Neuron (in vitro differentiated cells): ENCODE results near the gene PADI2.

Experiments
- H2AFZ ChIP-seq: one replicate; pipeline ENCODE4 v1.6.1; 2013; ENCODE audit warnings: low read depth, mild to moderate bottlenecking, inconsistent platforms, low read length, moderate library complexity
- H3K27me3 ChIP-seq: one replicate; pipeline ENCODE4 v1.6.1; 2013; ENCODE audit warnings: low read length; ENCODE audit not compliant: insufficient read depth
- H3K36me3 ChIP-seq: one replicate; pipeline ENCODE4 v1.6.1; 2013; ENCODE audit warnings: low read length; ENCODE audit not compliant: insufficient read depth
- H3K4me1 ChIP-seq: one replicate; pipeline ENCODE4 v1.6.1; 2013; ENCODE audit warnings: low read length; ENCODE audit not compliant: insufficient read depth
- H3K4me3 ChIP-seq: 2 replicates; pipeline ENCODE4 v1.5.1; 2013; ENCODE audit warnings: mild to moderate bottlenecking, low read length, moderate library complexity
- H3K9me3 ChIP-seq: one replicate; pipeline ENCODE4 v1.6.1; 2013; ENCODE audit warnings: low read length

Gene PADI2

GRCh38 chr1:17134724-17135123 lies 15.5 kb upstream of the PADI2 start:
- H3K4me1 ChIP-seq: no peaks in the 10 kb centered on the region
- H2AFZ ChIP-seq: no peak overlapping the region
- no peak overlapping the region for H3K4me3 ChIP-seq
- peaks cover 2% of the 10 kb centered on the region for H3K27me3 ChIP-seq
- no peaks in the 10 kb centered on the region for H3K36me3 ChIP-seq
- no peaks in the 10 kb centered on the region for H3K9me3 ChIP-seq

GRCh38 chr1:17134034-17134433 lies 14.8 kb upstream of the PADI2 start:
- Histone ChIP-seq H3K4me1 (no peaks in the 10 kb centered on the region), H3K9me3 (no peaks in the 10 kb centered on the region), H3K4me3 (no peak overlapping the region), H2AFZ (no peak overlapping the region), H3K36me3 (no peaks in the 10 kb centered on the region), H3K27me3 (peaks cover 2% of the 10 kb centered on the region)

GRCh38 chr1:17130138-17130635 lies 10.9 kb upstream of the PADI2 start:
- Histone ChIP-seq H3K36me3 (no peaks in the 10 kb centered on the region), H3K27me3 (no peaks in the 10 kb centered on the region), H3K9me3 (no peaks in the 10 kb centered on the region), H3K4me1 (peaks cover 4% of the 10 kb centered on the region), H2AFZ (no peak overlapping the region), H3K4me3 (no peak overlapping the region)

GRCh38 chr1:17128361-17128760 lies 9.1 kb upstream of the PADI2 start:
- Histone ChIP-seq H2AFZ (no peak overlapping the region), H3K27me3 (no peaks in the 10 kb centered on the region), H3K9me3 (no peaks in the 10 kb centered on the region), H3K4me1 (peaks cover 4% of the 10 kb centered on the region), H3K36me3 (no peaks in the 10 kb centered on the region), H3K4me3 (no peak overlapping the region)

- peaks cover 4% of the 10 kb centered on the region for H3K4me1 ChIP-seq
These were observed 6.5 kb upstream of the PADI2 start for GRCh38 chr1:17125756-17126237.

GRCh38 chr1:17123196-17124045 lies 4.2 kb upstream of the PADI2 start:
- Histone ChIP-seq H3K27me3 (peaks cover 40% of the 10 kb centered on the region), H3K4me3 (no peak overlapping the region), H2AFZ (no peak overlapping the region), H3K4me1 (peaks cover 12% of the 10 kb centered on the region), H3K9me3 (no peaks in the 10 kb centered on the region), H3K36me3 (no peaks in the 10 kb centered on the region)

More at GRCh38 chr1:17125756-17126237, 6.5 kb upstream of the PADI2 start:
- Histone ChIP-seq H3K9me3 (no peaks in the 10 kb centered on the region), H3K27me3 (peaks cover 18% of the 10 kb centered on the region), H3K36me3 (no peaks in the 10 kb centered on the region), H3K4me3 (no peak overlapping the region), H2AFZ (no peak overlapping the region)

GRCh38 chr1:17122521-17123164 lies 3.4 kb upstream of the PADI2 start:
- Histone ChIP-seq H3K27me3 (peaks cover 48% of the 10 kb centered on the region), H3K4me1 (peaks cover 9% of the 10 kb centered on the region), H3K4me3 (no peak overlapping the region), H3K36me3 (no peaks in the 10 kb centered on the region), H3K9me3 (no peaks in the 10 kb centered on the region), H2AFZ (no peak overlapping the region)

- Histone ChIP-seq H3K36me3 (no peaks in the 10 kb centered on the region), H2AFZ (no peak overlapping the region), H3K9me3 (no peaks in the 10 kb centered on the region), H3K27me3 (peaks cover 55% of the 10 kb centered on the region), H3K4me1 (peaks cover 9% of the 10 kb centered on the region), H3K4me3 (no peak overlapping the region)
These were observed 2.6 kb upstream of the PADI2 start for GRCh38 chr1:17121881-17122280.

GRCh38 chr1:17120962-17121837 lies 1.9 kb upstream of the PADI2 start:
- Histone ChIP-seq H3K4me1 (peaks cover 9% of the 10 kb centered on the region), H3K9me3 (no peaks in the 10 kb centered on the region), H2AFZ (no peak overlapping the region), H3K4me3 (no peak overlapping the region), H3K36me3 (no peaks in the 10 kb centered on the region), H3K27me3 (peaks cover 60% of the 10 kb centered on the region)

GRCh38 chr1:17120481-17120877 lies 1.2 kb upstream of the PADI2 start:
- no peak overlapping the region for H3K4me3 ChIP-seq
- H3K4me1 ChIP-seq: peaks cover 9% of the 10 kb centered on the region
- no peaks in the 10 kb centered on the region for H3K36me3 ChIP-seq
- H2AFZ ChIP-seq: no peak overlapping the region
- H3K27me3 ChIP-seq: peaks cover 64% of the 10 kb centered on the region
- no peaks in the 10 kb centered on the region for H3K9me3 ChIP-seq

GRCh38 chr1:17119773-17120480 lies 676 bp upstream of the PADI2 start:
- Histone ChIP-seq H3K27me3 (peaks cover 64% of the 10 kb centered on the region), H3K9me3 (no peaks in the 10 kb centered on the region), H3K4me1 (peaks cover 9% of the 10 kb centered on the region), H3K4me3 (no peak overlapping the region), H2AFZ (no peak overlapping the region), H3K36me3 (no peaks in the 10 kb centered on the region)

GRCh38 chr1:17118706-17119075 lies 560 bp downstream of the PADI2 start:
- Histone ChIP-seq H3K9me3 (no peaks in the 10 kb centered on the region), H3K4me3 (no peak overlapping the region), H3K36me3 (no peaks in the 10 kb centered on the region), H3K27me3 (peaks cover 64% of the 10 kb centered on the region), H3K4me1 (peaks cover 9% of the 10 kb centered on the region), H2AFZ (no peak overlapping the region)
